Measurements from ENCODE around the gene BBS2. TPM values are rescaled to one million over a fixed set of nuclear protein-coding genes. Genes with fewer than 3 reads are reported as not detected.

BBS2 gene
- total RNA-seq, 1 donor from 2014 or later = 40.7 TPM

DNA sequence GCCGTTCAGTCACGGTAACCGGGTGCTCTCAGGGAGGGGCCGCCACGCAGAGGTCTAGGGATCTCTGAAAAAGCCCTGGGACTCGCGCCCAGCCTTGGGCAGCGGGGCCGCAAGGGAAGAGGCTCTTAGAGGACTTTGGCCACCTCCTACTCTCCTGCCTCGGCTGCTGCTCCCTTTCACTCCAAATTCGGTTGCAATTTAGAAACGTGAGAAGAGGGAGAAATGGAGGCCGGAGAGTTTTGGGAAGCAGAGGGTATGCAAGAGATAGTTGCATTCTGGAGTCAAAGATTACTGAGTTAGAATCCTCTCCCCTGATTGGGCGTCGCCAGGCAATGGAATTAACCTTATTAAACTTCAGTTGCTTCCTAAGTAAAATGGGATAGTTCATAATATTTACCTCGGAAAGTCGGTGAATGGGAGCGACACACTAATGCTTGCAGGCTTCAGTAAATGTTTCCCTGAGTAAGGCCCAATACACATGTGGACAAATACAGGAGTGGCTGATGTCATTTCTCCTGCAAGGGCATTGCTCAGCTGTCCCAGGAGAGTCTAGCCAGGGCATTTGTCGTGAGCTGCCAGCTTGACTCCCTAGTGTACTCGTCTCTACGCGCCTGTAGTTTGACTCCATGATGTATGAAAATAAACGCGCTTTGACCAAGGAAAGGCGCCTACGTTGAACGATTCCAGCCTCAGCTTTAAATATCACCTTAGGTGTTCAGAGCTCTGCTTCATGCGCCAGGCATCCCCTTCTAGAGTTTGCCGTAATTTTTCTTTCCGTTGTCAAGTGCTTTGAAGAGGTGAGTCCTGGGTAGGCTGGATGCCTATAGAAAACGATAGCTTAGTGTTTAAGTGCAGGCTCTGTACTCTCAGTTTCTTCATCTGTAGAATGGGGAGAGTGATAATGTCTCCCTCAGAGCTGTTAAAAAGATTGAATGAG is 67.8 kb downstream of the BBS2 start:
- peak overlapping the region; percentile 100 for H3K4me3 Mint-ChIP-seq (ENCODE audit: unreplicated experiment)
- H3K27ac Mint-ChIP-seq (ENCODE audit: unreplicated experiment) = peak overlapping the region; percentile 99
- peaks cover 4% of the 10 kb centered on the region for H3K9me3 Mint-ChIP-seq (ENCODE audit: unreplicated experiment)
- H3K4me1 Mint-ChIP-seq (ENCODE audit: low read depth, unreplicated experiment) = peaks cover 11% of the 10 kb centered on the region
- no peaks in the 10 kb centered on the region for H3K36me3 Mint-ChIP-seq (ENCODE audit: unreplicated experiment)
- DNase-seq = peak; percentile 54
- peaks cover 2% of the 10 kb centered on the region for H3K27me3 Mint-ChIP-seq (ENCODE audit: unreplicated experiment)
- TF ChIP-seq, protein P1, sequence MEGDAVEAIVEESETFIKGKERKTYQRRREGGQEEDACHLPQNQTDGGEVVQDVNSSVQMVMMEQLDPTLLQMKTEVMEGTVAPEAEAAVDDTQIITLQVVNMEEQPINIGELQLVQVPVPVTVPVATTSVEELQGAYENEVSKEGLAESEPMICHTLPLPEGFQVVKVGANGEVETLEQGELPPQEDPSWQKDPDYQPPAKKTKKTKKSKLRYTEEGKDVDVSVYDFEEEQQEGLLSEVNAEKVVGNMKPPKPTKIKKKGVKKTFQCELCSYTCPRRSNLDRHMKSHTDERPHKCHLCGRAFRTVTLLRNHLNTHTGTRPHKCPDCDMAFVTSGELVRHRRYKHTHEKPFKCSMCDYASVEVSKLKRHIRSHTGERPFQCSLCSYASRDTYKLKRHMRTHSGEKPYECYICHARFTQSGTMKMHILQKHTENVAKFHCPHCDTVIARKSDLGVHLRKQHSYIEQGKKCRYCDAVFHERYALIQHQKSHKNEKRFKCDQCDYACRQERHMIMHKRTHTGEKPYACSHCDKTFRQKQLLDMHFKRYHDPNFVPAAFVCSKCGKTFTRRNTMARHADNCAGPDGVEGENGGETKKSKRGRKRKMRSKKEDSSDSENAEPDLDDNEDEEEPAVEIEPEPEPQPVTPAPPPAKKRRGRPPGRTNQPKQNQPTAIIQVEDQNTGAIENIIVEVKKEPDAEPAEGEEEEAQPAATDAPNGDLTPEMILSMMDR (IDR thresholded peaks at IDR 0.05; ENCODE audit: partially characterized antibody, unreplicated experiment) = no peak

DNA sequence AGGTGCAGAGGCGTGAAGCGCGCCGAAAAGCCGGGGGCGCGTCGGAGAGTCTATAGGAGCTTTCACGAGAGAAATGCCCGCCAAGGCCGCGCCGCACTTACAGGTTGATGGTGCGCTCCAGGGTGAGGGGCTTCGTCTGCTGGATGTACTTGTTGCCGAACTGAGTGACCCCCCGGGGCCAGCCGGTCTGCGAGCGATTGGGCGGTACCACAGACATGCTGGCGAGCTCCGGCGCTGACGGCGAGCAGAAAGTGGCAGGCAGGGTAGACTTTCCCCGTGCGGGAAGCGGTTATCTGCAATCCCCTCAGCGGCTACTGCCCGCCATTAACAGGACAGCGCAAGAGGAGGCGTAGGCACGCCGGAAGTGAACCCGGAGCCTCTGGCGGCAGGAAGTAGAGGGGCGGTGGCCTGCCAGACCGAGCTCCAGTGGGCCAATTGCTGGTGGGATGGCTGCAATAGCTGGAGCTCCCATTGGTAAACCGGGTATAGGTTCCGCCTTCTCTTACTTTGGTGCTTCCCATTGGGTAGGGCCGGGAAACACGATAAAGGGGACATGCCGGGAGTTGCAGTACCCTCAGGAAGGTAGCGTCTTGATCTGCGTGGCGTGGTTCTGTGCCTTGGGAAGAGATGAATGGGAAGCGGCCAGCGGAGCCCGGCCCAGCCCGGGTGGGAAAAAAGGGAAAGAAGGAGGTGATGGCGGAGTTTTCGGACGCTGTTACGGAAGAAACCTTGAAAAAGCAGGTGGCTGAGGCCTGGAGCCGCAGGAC is 68.7 kb downstream of the BBS2 start, which contains the start of the genes NUDT21 and OGFOD1:
Gene NUDT21 (minus strand): TSS at position 347 of the 767 bp plus-strand sequence. CDS start 130 bp downstream, at position 217.
Gene OGFOD1 (plus strand): TSS at position 569 of the 767 bp plus-strand sequence. CDS start 59 bp downstream, at position 628.
- H3K4me1 Mint-ChIP-seq (ENCODE audit: low read depth, unreplicated experiment) = peaks cover 11% of the 10 kb centered on the region
- H3K4me3 Mint-ChIP-seq (ENCODE audit: unreplicated experiment) = peak within 1 kb of the TSS; percentile 100
- peaks cover 2% of the 10 kb centered on the region for H3K27me3 Mint-ChIP-seq (ENCODE audit: unreplicated experiment)
- no peaks in the 10 kb centered on the region for H3K36me3 Mint-ChIP-seq (ENCODE audit: unreplicated experiment)
- peaks cover 4% of the 10 kb centered on the region for H3K9me3 Mint-ChIP-seq (ENCODE audit: unreplicated experiment)
- TF ChIP-seq, protein P1 (IDR thresholded peaks at IDR 0.05; ENCODE audit: partially characterized antibody, unreplicated experiment) = peak; percentile 18
- peak within 1 kb of the TSS; percentile 99 for H3K27ac Mint-ChIP-seq (ENCODE audit: unreplicated experiment)
- DNase-seq = peak; percentile 91

DNA sequence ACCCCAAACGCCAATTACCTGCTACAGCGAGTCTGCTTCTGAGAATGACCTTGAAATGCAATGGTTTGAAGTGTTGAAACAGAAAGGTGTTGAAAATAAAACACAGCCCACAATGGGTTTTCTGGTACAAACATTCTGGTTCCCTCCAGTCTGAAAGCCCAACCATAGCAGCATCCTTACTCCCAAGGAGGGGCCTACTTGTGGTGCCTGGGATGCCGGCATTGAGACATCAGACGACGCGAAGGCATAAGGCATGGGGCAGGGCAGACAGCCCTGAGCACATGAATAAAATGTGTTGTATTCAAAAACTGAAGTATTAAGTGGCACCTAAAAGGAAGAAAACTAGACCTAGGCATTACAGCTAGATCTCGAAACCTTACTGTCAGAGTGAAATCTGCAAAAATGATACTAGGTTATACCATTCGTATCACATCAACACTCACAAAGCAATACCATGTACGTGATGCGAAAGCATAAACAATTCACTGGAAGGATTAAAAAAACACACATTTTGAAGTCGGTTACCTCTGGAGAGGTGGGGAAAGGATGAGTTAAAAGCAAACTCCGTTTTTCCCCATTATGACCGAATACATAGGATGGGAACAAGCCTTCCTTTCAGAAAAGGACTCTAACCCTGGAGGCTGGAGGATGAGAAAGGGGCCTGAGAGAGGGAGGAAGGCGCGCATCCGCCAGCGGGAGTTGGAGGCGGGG is 69.4 kb downstream of the BBS2 start:
- Mint-ChIP-seq H3K27me3 (ENCODE audit: unreplicated experiment) (peaks cover 2% of the 10 kb centered on the region), H3K36me3 (ENCODE audit: unreplicated experiment) (no peaks in the 10 kb centered on the region), H3K27ac (ENCODE audit: unreplicated experiment) (peak overlapping the region; percentile 99), H3K4me3 (ENCODE audit: unreplicated experiment) (peak overlapping the region; percentile 100), H3K4me1 (ENCODE audit: low read depth, unreplicated experiment) (peaks cover 11% of the 10 kb centered on the region), H3K9me3 (ENCODE audit: unreplicated experiment) (peaks cover 4% of the 10 kb centered on the region)
- DNase-seq = no peak
- TF ChIP-seq, protein P1 (IDR thresholded peaks at IDR 0.05; ENCODE audit: partially characterized antibody, unreplicated experiment) = no peak

DNA sequence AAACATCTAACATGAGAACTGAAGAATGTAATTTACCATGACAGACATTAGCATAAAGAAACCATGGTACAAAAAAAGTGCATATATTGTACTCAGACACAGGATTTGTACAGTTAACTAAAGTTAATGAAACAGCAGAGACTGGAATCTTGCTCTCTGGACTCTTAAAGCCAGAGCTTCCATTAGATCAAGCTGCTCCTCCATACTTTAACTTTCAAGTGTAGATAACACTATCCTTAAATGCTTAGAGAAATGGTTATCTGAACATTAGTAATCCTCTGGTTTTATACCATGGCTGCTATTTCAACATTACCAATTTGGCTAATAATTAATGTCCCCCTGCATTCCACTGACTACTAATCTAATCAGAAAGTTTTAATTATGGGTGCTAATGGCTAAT is 71.8 kb downstream of the BBS2 start:
- Mint-ChIP-seq H3K36me3 (ENCODE audit: unreplicated experiment) (no peaks in the 10 kb centered on the region), H3K9me3 (ENCODE audit: unreplicated experiment) (peaks cover 4% of the 10 kb centered on the region), H3K4me3 (ENCODE audit: unreplicated experiment) (no peak overlapping the region), H3K27ac (ENCODE audit: unreplicated experiment) (no peak overlapping the region), H3K4me1 (ENCODE audit: low read depth, unreplicated experiment) (peaks cover 11% of the 10 kb centered on the region), H3K27me3 (ENCODE audit: unreplicated experiment) (peaks cover 2% of the 10 kb centered on the region)
- DNase-seq = no peak
- TF ChIP-seq, protein P1 (IDR thresholded peaks at IDR 0.05; ENCODE audit: partially characterized antibody, unreplicated experiment) = no peak
